Endothelial cell of umbilical vein (primary cell): Measurements from ENCODE around the gene DEK.

ENCODE experiments used
- EZH2 ChIP-seq: IDR thresholded peaks from 2 replicates; pipeline ENCODE4 v1.6.1; 2012; ENCODE audit warnings: borderline replicate concordance, low read depth, mild to moderate bottlenecking, moderate library complexity, low read length, inconsistent platforms; ENCODE audit not compliant: severe bottlenecking
- FOS ChIP-seq: IDR thresholded peaks from 2 replicates; pipeline ENCODE4 v1.6.1; 2011; ENCODE audit warnings: mild to moderate bottlenecking, low read length, moderate library complexity, borderline replicate concordance; ENCODE audit not compliant: insufficient read depth
- GATA2 ChIP-seq: IDR thresholded peaks from 2 replicates; pipeline ENCODE4 v1.7.0; 2011; ENCODE audit warnings: low read depth, mild to moderate bottlenecking, moderate library complexity, mixed read lengths, low read length; ENCODE audit not compliant: insufficient read length, insufficient read depth
- JUN ChIP-seq: IDR thresholded peaks from 2 replicates; pipeline ENCODE4 v1.6.1; 2011; ENCODE audit warnings: borderline replicate concordance, low read depth; ENCODE audit not compliant: insufficient read length, insufficient read depth
- MYC ChIP-seq: IDR thresholded peaks from one replicate; pipeline ENCODE4 v1.6.1; 2011; ENCODE audit warnings: mild to moderate bottlenecking, low read depth, low read length
- POLR2A ChIP-seq: IDR thresholded peaks from 2 replicates; pipeline ENCODE4 v1.6.1; 2012; ENCODE audit warnings: low read depth, mild to moderate bottlenecking, control low read depth, low read length
- POLR2AphosphoS5 ChIP-seq: IDR thresholded peaks from 2 replicates; pipeline ENCODE4 v1.6.1; 2012; ENCODE audit warnings: low read depth, mild to moderate bottlenecking, control low read depth, low read length, moderate library complexity; ENCODE audit not compliant: insufficient read depth
- TF ChIP-seq, protein P1 (sequence below), 2 donors: IDR thresholded peaks; 1 replicate in 1 of 2; 2 replicates in 1 of 2; pipeline ENCODE4 v1.5.1; 2011; ENCODE audit warnings: low read length in 2 of 2, mild to moderate bottlenecking in 2 of 2, moderate library complexity in 2 of 2, control low read depth in 1 of 2, inconsistent platforms in 1 of 2, low read depth in 1 of 2; ENCODE audit not compliant: insufficient read depth in 1 of 2; ENCODE audit errors: extremely low read depth in 1 of 2
- TF ChIP-seq, protein P2 (sequence below): IDR thresholded peaks from 2 replicates; pipeline ENCODE4 v1.6.1; 2011; ENCODE audit not compliant: insufficient read depth, insufficient read length

DNA sequence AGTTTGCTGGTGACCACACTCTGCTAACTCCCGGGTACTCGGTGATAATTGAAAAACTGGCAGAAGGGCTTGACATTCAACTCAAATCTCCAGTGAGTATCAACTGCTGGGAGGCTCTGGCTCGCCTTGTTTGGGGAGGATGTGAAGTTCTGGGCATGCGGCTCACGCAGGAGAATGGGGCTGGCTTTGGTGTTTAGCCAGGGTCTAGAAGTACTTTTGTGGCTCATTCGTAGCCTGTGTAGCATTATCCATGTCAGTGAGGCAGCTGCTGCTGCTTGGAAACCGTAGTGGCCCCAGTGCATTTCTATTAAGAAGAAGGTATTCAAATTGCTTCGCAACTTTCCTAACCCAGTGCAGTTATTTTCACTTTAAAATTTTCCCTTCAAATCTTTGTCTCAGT, 56.9 kb downstream of the DEK start:
- no peak for TF ChIP-seq POLR2A
- TF ChIP-seq, protein P1, sequence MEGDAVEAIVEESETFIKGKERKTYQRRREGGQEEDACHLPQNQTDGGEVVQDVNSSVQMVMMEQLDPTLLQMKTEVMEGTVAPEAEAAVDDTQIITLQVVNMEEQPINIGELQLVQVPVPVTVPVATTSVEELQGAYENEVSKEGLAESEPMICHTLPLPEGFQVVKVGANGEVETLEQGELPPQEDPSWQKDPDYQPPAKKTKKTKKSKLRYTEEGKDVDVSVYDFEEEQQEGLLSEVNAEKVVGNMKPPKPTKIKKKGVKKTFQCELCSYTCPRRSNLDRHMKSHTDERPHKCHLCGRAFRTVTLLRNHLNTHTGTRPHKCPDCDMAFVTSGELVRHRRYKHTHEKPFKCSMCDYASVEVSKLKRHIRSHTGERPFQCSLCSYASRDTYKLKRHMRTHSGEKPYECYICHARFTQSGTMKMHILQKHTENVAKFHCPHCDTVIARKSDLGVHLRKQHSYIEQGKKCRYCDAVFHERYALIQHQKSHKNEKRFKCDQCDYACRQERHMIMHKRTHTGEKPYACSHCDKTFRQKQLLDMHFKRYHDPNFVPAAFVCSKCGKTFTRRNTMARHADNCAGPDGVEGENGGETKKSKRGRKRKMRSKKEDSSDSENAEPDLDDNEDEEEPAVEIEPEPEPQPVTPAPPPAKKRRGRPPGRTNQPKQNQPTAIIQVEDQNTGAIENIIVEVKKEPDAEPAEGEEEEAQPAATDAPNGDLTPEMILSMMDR (IDR thresholded peaks at IDR 0.05; ENCODE audit: extremely low read depth in 1 of 2, insufficient read depth in 1 of 2, low read depth in 1 of 2, low read length in 2 of 2), result no peak
- TF ChIP-seq POLR2AphosphoS5, result no peak
- no peak for TF ChIP-seq EZH2
- TF ChIP-seq, protein P2, sequence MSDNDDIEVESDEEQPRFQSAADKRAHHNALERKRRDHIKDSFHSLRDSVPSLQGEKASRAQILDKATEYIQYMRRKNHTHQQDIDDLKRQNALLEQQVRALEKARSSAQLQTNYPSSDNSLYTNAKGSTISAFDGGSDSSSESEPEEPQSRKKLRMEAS, result no peak
- TF ChIP-seq JUN, result no peak
- no peak for TF ChIP-seq FOS
- no peak for TF ChIP-seq MYC
- TF ChIP-seq GATA2, result no peak
